GM11168 (cell line): ENCODE data around the gene EYS.

Experiments used
- in situ Hi-C: fragments of 300-500 bp; cut with MboI; formaldehyde crosslinking; loops from one replicate; pipeline ENCODE4 v1.12.0; 2022; ENCODE audit warnings: low sequenced_read_pairs; ENCODE audit not compliant: unreplicated experiment

The EYS gene

GRCh38 chr6:64437996-64438395, 1269.0 kb downstream of the EYS start:
- in situ Hi-C loops, result no loop called here

GRCh38 chr6:64429926-64430325, 1277.1 kb downstream of the EYS start:
- in situ Hi-C loops, result no loop called here

GRCh38 chr6:64428186-64428585, 1278.8 kb downstream of the EYS start:
- in situ Hi-C loops, result no loop called here

GRCh38 chr6:64415926-64416325, 1291.1 kb downstream of the EYS start:
- in situ Hi-C loops, result no loop called here

GRCh38 chr6:64411226-64411625, 1295.8 kb downstream of the EYS start:
- in situ Hi-C loops, result no loop called here

GRCh38 chr6:64409948-64410347, 1297.1 kb downstream of the EYS start:
- in situ Hi-C loops, result no loop called here

- in situ Hi-C loops, result no loop called here
Measured at GRCh38 chr6:64404396-64404795, 1302.6 kb downstream of the EYS start.

- in situ Hi-C loops, result no loop called here
Measured at GRCh38 chr6:64383277-64383676, 1323.7 kb downstream of the EYS start.

- in situ Hi-C loops, result no loop called here
Measured at GRCh38 chr6:64376394-64376793, 1330.6 kb downstream of the EYS start.

- in situ Hi-C loops, result no loop called here
Measured at GRCh38 chr6:64357430-64357829, 1349.6 kb downstream of the EYS start.

GRCh38 chr6:64347411-64347810, 1359.6 kb downstream of the EYS start:
- in situ Hi-C loops, result no loop called here

GRCh38 chr6:64335195-64335594, 1371.8 kb downstream of the EYS start:
- in situ Hi-C loops, result loop anchor here (10.0 kb wide), 1 partner anchor 410 kb away; no protein-coding TSS in a partner anchor

GRCh38 chr6:64334636-64335035, 1372.4 kb downstream of the EYS start:
- in situ Hi-C loops, result loop anchor here (10.0 kb wide), 1 partner anchor 410 kb away; no protein-coding TSS in a partner anchor

GRCh38 chr6:64330694-64331307, 1376.2 kb downstream of the EYS start:
- in situ Hi-C loops, result loop anchor here (10.0 kb wide), 1 partner anchor 406 kb away; no protein-coding TSS in a partner anchor

- in situ Hi-C loops, result no loop called here
Measured at GRCh38 chr6:64326939-64327338, 1380.1 kb downstream of the EYS start.

- in situ Hi-C loops, result no loop called here
Measured at GRCh38 chr6:64325093-64325492, 1381.9 kb downstream of the EYS start.

- in situ Hi-C loops, result no loop called here
Measured at GRCh38 chr6:64310214-64310613, 1396.8 kb downstream of the EYS start.

GRCh38 chr6:64301307-64302236, 1405.5 kb downstream of the EYS start:
- in situ Hi-C loops, result no loop called here

GRCh38 chr6:64299176-64299575, 1407.8 kb downstream of the EYS start:
- in situ Hi-C loops, result no loop called here

- in situ Hi-C loops, result no loop called here
Measured at GRCh38 chr6:64294034-64294433, 1413.0 kb downstream of the EYS start.

GRCh38 chr6:64293298-64293697, 1413.7 kb downstream of the EYS start:
- in situ Hi-C loops, result no loop called here
